GM23338 (cell line): ENCODE data around the gene PGBD4. TPM values are rescaled to one million over a fixed set of nuclear protein-coding genes. Genes with fewer than 3 reads are reported as not detected.

Source experiments
- ATAC-seq: fragments of 200-7000 bp; cut with Tn5 transposase; 3 replicates; pipeline ENCODE4 v1.9.1; 2020
- DNase-seq: peaks from one replicate; pipeline ENCODE4 v3.0.0-alpha.2; 2015; ENCODE audit warnings: low spot score
- H2AFZ ChIP-seq: fragments of 200-600 bp; sonication (generic); 2 replicates; pipeline ENCODE4 v1.8.0; 2016; ENCODE audit warnings: antibody characterized with exemption, mild to moderate bottlenecking, moderate library complexity
- H3F3A ChIP-seq: fragments of 200-600 bp; sonication (generic); replicated peaks from 2 replicates; pipeline ENCODE4 v1.8.0; 2017; ENCODE audit warnings: antibody characterized with exemption, mixed run types, low read depth
- H3K27ac ChIP-seq: fragments of 200-600 bp; sonication (generic); 2 replicates; pipeline ENCODE4 v1.6.1; 2016; ENCODE audit warnings: low read depth
- H3K27me3 ChIP-seq: fragments of 200-600 bp; sonication (generic); 2 replicates; pipeline ENCODE4 v1.8.0; 2016; ENCODE audit warnings: mild to moderate bottlenecking, mixed run types, moderate library complexity; ENCODE audit not compliant: insufficient read depth
- H3K36me3 ChIP-seq: fragments of 200-600 bp; sonication (generic); 2 replicates; pipeline ENCODE4 v1.8.0; 2016; ENCODE audit warnings: mild to moderate bottlenecking; ENCODE audit not compliant: insufficient read depth
- H3K4me1 ChIP-seq: fragments of 200-600 bp; sonication (generic); 2 replicates; pipeline ENCODE4 v1.8.0; 2016; ENCODE audit warnings: mild to moderate bottlenecking, moderate library complexity; ENCODE audit not compliant: insufficient read depth
- H3K4me2 ChIP-seq: fragments of 200-600 bp; sonication (generic); 2 replicates; pipeline ENCODE4 v1.7.1; 2017; ENCODE audit warnings: mixed run types
- H3K4me3 ChIP-seq: fragments of 200-600 bp; sonication (generic); 2 replicates; pipeline ENCODE4 v1.6.1; 2016; ENCODE audit warnings: mixed run types
- H3K79me2 ChIP-seq: fragments of 200-600 bp; sonication (generic); replicated peaks from 2 replicates; pipeline ENCODE4 v1.8.0; 2017; ENCODE audit warnings: mild to moderate bottlenecking; ENCODE audit not compliant: insufficient read depth
- H3K9me2 ChIP-seq: fragments of 200-600 bp; sonication (generic); 2 replicates; pipeline ENCODE4 v1.8.0; 2017; ENCODE audit not compliant: insufficient read depth
- H4K20me1 ChIP-seq: fragments of 200-600 bp; sonication (generic); replicated peaks from 2 replicates; pipeline ENCODE4 v1.8.0; 2017; ENCODE audit warnings: mild to moderate bottlenecking; ENCODE audit not compliant: insufficient read depth
- H3K27ac Mint-ChIP-seq: 2 replicates; pipeline ENCODE4 v1.8.0; 2020; ENCODE audit warnings: inconsistent platforms, mild to moderate bottlenecking, moderate library complexity, mixed read lengths
- H3K27me3 Mint-ChIP-seq: 3 replicates; pipeline ENCODE4 v1.8.0; 2022; ENCODE audit warnings: low read depth, mild to moderate bottlenecking, moderate library complexity, mixed read lengths, inconsistent platforms; ENCODE audit not compliant: insufficient read depth, poor library complexity
- H3K36me3 Mint-ChIP-seq: 3 replicates; pipeline ENCODE4 v1.8.0; 2021; ENCODE audit warnings: low read depth, mild to moderate bottlenecking, inconsistent platforms, moderate library complexity, mixed read lengths
- H3K4me1 Mint-ChIP-seq: 3 replicates; pipeline ENCODE4 v1.8.0; 2020; ENCODE audit warnings: mild to moderate bottlenecking, inconsistent platforms, mixed read lengths
- H3K4me3 Mint-ChIP-seq: 3 replicates; pipeline ENCODE4 v1.8.0; 2021; ENCODE audit warnings: moderate library complexity, mild to moderate bottlenecking, inconsistent platforms, mixed read lengths
- H3K9me3 Mint-ChIP-seq: 3 replicates; pipeline ENCODE4 v1.8.0; 2020; ENCODE audit warnings: moderate library complexity, mild to moderate bottlenecking, inconsistent platforms, mixed read lengths
- CREB1 ChIP-seq: fragments of 250-450 bp; sonication (Bioruptor Pico); IDR thresholded peaks from 2 replicates; pipeline ENCODE4 v1.5.0; 2020; ENCODE audit warnings: low read depth, mild to moderate bottlenecking, moderate library complexity
- EZH2 ChIP-seq: fragments of 200-600 bp; sonication (generic); IDR thresholded peaks from one replicate; pipeline ENCODE4 v1.8.0; 2017; ENCODE audit warnings: antibody characterized with exemption, mild to moderate bottlenecking, low read depth; ENCODE audit not compliant: unreplicated experiment
- EZH2phosphoT487 ChIP-seq: fragments of 200-600 bp; sonication (generic); IDR thresholded peaks from one replicate; pipeline ENCODE4 v1.8.1; 2018; ENCODE audit warnings: antibody characterized with exemption; ENCODE audit not compliant: unreplicated experiment
- NANOG ChIP-seq: IDR thresholded peaks from 2 replicates; pipeline ENCODE4 v1.6.1; 2016; ENCODE audit warnings: antibody characterized with exemption, borderline replicate concordance
- POLR2AphosphoS5 ChIP-seq: IDR thresholded peaks from 2 replicates; pipeline ENCODE4 v1.6.1; 2016; ENCODE audit warnings: antibody characterized with exemption, low read depth
- STAT1 ChIP-seq: IDR thresholded peaks from one replicate; pipeline ENCODE4 v1.6.1; 2016; ENCODE audit warnings: antibody characterized with exemption; ENCODE audit not compliant: unreplicated experiment
- ZNF114 ChIP-seq: fragments of 250-450 bp; sonication (Bioruptor Pico); IDR thresholded peaks from 2 replicates; pipeline ENCODE4 v1.5.0; 2020; ENCODE audit warnings: mild to moderate bottlenecking, moderate library complexity
- ZNF331 ChIP-seq: fragments of 250-450 bp; sonication (Bioruptor Pico); IDR thresholded peaks from 2 replicates; pipeline ENCODE4 v1.5.0; 2020; ENCODE audit warnings: low read depth, mild to moderate bottlenecking, moderate library complexity
- polyA plus RNA-seq: library from polyadenylated mRNA; unstranded; fragments of >200 nt; fragmentation: Nextera tagmentation; extraction: Ambion mirVana; gene quantifications from 2 replicates; pipeline ENCODE4 v1.2.1, GENCODE V29; 2016
- total RNA-seq: library from RNA; depleted of rRNA; stranded (reverse); fragments of >200 nt; shearing (Covaris generic); gene quantifications from 2 replicates; pipeline ENCODE4 v1.2.3, GENCODE V29; 2014
- TF ChIP-seq, protein P1 (sequence below), 2 experiments: fragments of 200-600 bp in 1 of 2; sonication (generic) in 1 of 2; conservative IDR thresholded peaks; 2 replicates each; pipeline versions ENCODE4 v1.5.1 to v1.6.1; 2016 to 2017; ENCODE audit warnings: antibody characterized with exemption in 2 of 2, low read depth in 2 of 2, mild to moderate bottlenecking in 2 of 2, moderate library complexity in 1 of 2
- TF ChIP-seq, protein P2 (sequence below): IDR thresholded peaks from one replicate; pipeline ENCODE4 v1.6.1; 2018; ENCODE audit warnings: antibody characterized with exemption; ENCODE audit not compliant: unreplicated experiment
- TF ChIP-seq, protein P3 (sequence below): IDR thresholded peaks from 2 replicates; pipeline ENCODE4 v1.6.1; 2016; ENCODE audit warnings: antibody characterized with exemption

Gene PGBD4
- total and polyA plus RNA-seq, 2 experiments from 2014 or later: 0.50 to 0.66 TPM

- TF ChIP-seq, protein P1, sequence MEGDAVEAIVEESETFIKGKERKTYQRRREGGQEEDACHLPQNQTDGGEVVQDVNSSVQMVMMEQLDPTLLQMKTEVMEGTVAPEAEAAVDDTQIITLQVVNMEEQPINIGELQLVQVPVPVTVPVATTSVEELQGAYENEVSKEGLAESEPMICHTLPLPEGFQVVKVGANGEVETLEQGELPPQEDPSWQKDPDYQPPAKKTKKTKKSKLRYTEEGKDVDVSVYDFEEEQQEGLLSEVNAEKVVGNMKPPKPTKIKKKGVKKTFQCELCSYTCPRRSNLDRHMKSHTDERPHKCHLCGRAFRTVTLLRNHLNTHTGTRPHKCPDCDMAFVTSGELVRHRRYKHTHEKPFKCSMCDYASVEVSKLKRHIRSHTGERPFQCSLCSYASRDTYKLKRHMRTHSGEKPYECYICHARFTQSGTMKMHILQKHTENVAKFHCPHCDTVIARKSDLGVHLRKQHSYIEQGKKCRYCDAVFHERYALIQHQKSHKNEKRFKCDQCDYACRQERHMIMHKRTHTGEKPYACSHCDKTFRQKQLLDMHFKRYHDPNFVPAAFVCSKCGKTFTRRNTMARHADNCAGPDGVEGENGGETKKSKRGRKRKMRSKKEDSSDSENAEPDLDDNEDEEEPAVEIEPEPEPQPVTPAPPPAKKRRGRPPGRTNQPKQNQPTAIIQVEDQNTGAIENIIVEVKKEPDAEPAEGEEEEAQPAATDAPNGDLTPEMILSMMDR (conservative IDR thresholded peaks at IDR 0.05; ENCODE audit: low read depth in 2 of 2): no peak
- TF ChIP-seq STAT1: no peak
- TF ChIP-seq ZNF114 (CRISPR knock-in tag): no peak
- no peak for TF ChIP-seq EZH2phosphoT487
- TF ChIP-seq ZNF331: no peak
- TF ChIP-seq, protein P2, sequence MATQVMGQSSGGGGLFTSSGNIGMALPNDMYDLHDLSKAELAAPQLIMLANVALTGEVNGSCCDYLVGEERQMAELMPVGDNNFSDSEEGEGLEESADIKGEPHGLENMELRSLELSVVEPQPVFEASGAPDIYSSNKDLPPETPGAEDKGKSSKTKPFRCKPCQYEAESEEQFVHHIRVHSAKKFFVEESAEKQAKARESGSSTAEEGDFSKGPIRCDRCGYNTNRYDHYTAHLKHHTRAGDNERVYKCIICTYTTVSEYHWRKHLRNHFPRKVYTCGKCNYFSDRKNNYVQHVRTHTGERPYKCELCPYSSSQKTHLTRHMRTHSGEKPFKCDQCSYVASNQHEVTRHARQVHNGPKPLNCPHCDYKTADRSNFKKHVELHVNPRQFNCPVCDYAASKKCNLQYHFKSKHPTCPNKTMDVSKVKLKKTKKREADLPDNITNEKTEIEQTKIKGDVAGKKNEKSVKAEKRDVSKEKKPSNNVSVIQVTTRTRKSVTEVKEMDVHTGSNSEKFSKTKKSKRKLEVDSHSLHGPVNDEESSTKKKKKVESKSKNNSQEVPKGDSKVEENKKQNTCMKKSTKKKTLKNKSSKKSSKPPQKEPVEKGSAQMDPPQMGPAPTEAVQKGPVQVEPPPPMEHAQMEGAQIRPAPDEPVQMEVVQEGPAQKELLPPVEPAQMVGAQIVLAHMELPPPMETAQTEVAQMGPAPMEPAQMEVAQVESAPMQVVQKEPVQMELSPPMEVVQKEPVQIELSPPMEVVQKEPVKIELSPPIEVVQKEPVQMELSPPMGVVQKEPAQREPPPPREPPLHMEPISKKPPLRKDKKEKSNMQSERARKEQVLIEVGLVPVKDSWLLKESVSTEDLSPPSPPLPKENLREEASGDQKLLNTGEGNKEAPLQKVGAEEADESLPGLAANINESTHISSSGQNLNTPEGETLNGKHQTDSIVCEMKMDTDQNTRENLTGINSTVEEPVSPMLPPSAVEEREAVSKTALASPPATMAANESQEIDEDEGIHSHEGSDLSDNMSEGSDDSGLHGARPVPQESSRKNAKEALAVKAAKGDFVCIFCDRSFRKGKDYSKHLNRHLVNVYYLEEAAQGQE: no peak
- TF ChIP-seq POLR2AphosphoS5: no peak
- TF ChIP-seq NANOG: no peak
These were observed 37.4 kb upstream of the PGBD4 start (continued) for GRCh38 chr15:34064438-34064837.

DNA sequence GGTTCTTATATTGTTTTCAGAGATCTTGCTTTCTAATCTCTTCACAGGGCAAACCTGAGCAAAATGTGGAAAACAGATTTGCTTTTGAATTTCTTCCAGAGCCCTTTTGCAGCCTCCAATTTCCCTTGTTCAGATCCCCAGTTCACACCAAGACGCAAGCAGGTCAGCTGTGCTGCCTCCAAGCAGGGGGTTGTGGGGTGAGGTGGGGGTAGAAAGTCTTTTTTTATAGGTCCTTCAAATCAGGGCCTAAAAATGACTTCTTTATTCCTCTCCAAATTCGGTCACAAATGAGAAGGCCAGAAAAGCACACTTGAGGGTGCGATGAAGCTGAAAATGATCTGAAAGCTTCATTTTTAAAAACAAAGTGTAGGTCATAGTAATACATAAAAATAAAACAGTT, 36.6 kb upstream of the PGBD4 start:
- H3K79me2 ChIP-seq: no peaks in the 10 kb centered on the region
- H3K4me1 ChIP-seq: no peaks in the 10 kb centered on the region
- no peak overlapping the region for H2AFZ ChIP-seq
- ATAC-seq: no peak
- H3K27ac ChIP-seq: no peak overlapping the region
- H3K36me3 Mint-ChIP-seq: no peaks in the 10 kb centered on the region
- H3K4me1 Mint-ChIP-seq: no peaks in the 10 kb centered on the region
- H3K9me2 ChIP-seq: no peaks in the 10 kb centered on the region
- H3K4me2 ChIP-seq: no peak overlapping the region
- DNase-seq: no peak
- H3F3A ChIP-seq: no peaks in the 10 kb centered on the region
- H4K20me1 ChIP-seq: no peaks in the 10 kb centered on the region
- no peaks in the 10 kb centered on the region for H3K27me3 Mint-ChIP-seq
- no peak overlapping the region for H3K4me3 Mint-ChIP-seq
- no peaks in the 10 kb centered on the region for H3K27me3 ChIP-seq
- H3K4me3 ChIP-seq: no peak overlapping the region
- no peaks in the 10 kb centered on the region for H3K9me3 Mint-ChIP-seq
- H3K36me3 ChIP-seq: no peaks in the 10 kb centered on the region
- H3K27ac Mint-ChIP-seq: no peak overlapping the region
- TF ChIP-seq, protein P2: no peak
- no peak for TF ChIP-seq EZH2phosphoT487
- no peak for TF ChIP-seq CREB1 (CRISPR knock-in tag)
- TF ChIP-seq ZNF114 (CRISPR knock-in tag): no peak
- TF ChIP-seq, protein P1 (conservative IDR thresholded peaks at IDR 0.05; ENCODE audit: low read depth in 2 of 2): no peak
- TF ChIP-seq, protein P3, sequence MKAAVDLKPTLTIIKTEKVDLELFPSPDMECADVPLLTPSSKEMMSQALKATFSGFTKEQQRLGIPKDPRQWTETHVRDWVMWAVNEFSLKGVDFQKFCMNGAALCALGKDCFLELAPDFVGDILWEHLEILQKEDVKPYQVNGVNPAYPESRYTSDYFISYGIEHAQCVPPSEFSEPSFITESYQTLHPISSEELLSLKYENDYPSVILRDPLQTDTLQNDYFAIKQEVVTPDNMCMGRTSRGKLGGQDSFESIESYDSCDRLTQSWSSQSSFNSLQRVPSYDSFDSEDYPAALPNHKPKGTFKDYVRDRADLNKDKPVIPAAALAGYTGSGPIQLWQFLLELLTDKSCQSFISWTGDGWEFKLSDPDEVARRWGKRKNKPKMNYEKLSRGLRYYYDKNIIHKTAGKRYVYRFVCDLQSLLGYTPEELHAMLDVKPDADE: no peak
- TF ChIP-seq STAT1: no peak
- TF ChIP-seq EZH2: no peak
- TF ChIP-seq POLR2AphosphoS5: no peak
